HepG2 (cell line): Measurements from ENCODE around the gene C1QTNF9. TPM values are rescaled to one million over a fixed set of nuclear protein-coding genes. Genes with fewer than 3 reads are reported as not detected.

ENCODE experiments used
- ATAC-seq: fragments of 200-7000 bp; cut with Tn5 transposase; 3 replicates; pipeline ENCODE4 v1.9.1; 2020; ENCODE audit warnings: mild to moderate bottlenecking, moderate library complexity
- BruUV-seq: library from RNA; stranded (reverse); fragments of 400-500 nt; replicated peaks from 2 replicates; lab custom pipeline; 2021; lab: Mats Ljungman, UMichigan
- CTCF ChIA-PET: fragments of 300-600 bp; formaldehyde crosslinking; extraction: SDS; loops from one replicate; lab custom pipeline; 2021; ENCODE audit warnings: low total read pairs, inconsistent platforms, low intra/inter-chr PET ratio; lab: Yijun Ruan, JAX
- POLR2A ChIA-PET: fragments of 350-600 bp; sonication (Branson Sonifier 250); formaldehyde crosslinking; loops from one replicate; lab custom pipeline; 2020; ENCODE audit warnings: antibody characterized with exemption, inconsistent platforms; lab: Yijun Ruan, JAX
- DNase-seq: peaks from one replicate; pipeline ENCODE4 v3.0.0-alpha.2; 2015; ENCODE audit warnings: low spot score
- FAIRE-seq: peaks from 3 replicates; lab custom pipeline; 2011; peaks lifted over from hg19 to GRCh38; lab: Jason Lieb, UNC
- H2AFZ ChIP-seq: one replicate; pipeline ENCODE4 v1.6.1; 2011; ENCODE audit warnings: low read length, inconsistent platforms
- H3K27ac ChIP-seq: fragments of 300-600 bp; 3 replicates; pipeline ENCODE4 v1.8.0; 2011; ENCODE audit warnings: mixed run types, mild to moderate bottlenecking, mixed read lengths, low read length, inconsistent platforms; ENCODE audit not compliant: insufficient read depth; ENCODE audit errors: extremely low read length
- H3K27me3 ChIP-seq, 2 experiments: fragments of 200-600 bp in 1 of 2; 2 replicates in 1 of 2; 3 replicates in 1 of 2; pipeline versions ENCODE4 v1.6.0 to v1.8.0; 2011; ENCODE audit warnings: low read length in 2 of 2, mild to moderate bottlenecking in 2 of 2, moderate library complexity in 2 of 2, inconsistent platforms in 1 of 2; ENCODE audit not compliant: insufficient read depth in 2 of 2, control insufficient read depth in 1 of 2
- H3K36me3 ChIP-seq, 2 experiments: fragments of 200-600 bp in 1 of 2; replicated peaks in 1 of 2; 2 replicates in 1 of 2; 3 replicates in 1 of 2; pipeline versions ENCODE4 v1.5.1 to v1.8.0; 2011; ENCODE audit warnings: low read length in 2 of 2, inconsistent platforms in 1 of 2; ENCODE audit not compliant: insufficient read depth in 2 of 2, control insufficient read depth in 1 of 2
- H3K4me1 ChIP-seq: 2 replicates; pipeline ENCODE4 v1.5.1; 2012; ENCODE audit warnings: low read length, inconsistent platforms; ENCODE audit not compliant: insufficient read depth
- H3K4me2 ChIP-seq: 2 replicates; pipeline ENCODE4 v1.6.0; 2011; ENCODE audit warnings: low read depth, low read length, inconsistent platforms
- H3K4me3 ChIP-seq, 3 experiments: fragments of 200-600 bp in 1 of 3; sonication (generic), shearing (Covaris generic) in 1 of 3; replicated peaks in 1 of 3; 2 replicates each; pipeline ENCODE4 v1.5.1; 2011 to 2016; ENCODE audit warnings: low read length in 3 of 3, inconsistent platforms in 2 of 3, low read depth in 2 of 3, mild to moderate bottlenecking in 2 of 3, control low read depth in 1 of 3, mixed read lengths in 1 of 3; ENCODE audit not compliant: insufficient read depth in 1 of 3
- H3K79me2 ChIP-seq: one replicate; pipeline ENCODE4 v1.6.1; 2011; ENCODE audit warnings: low read length, inconsistent platforms; ENCODE audit not compliant: insufficient read depth
- H3K9ac ChIP-seq: 2 replicates; pipeline ENCODE4 v1.6.0; 2011; ENCODE audit warnings: mild to moderate bottlenecking, low read depth, low read length, inconsistent platforms; ENCODE audit not compliant: insufficient read depth
- H3K9me3 ChIP-seq: 2 replicates; pipeline ENCODE4 v1.5.1; 2012; ENCODE audit warnings: mild to moderate bottlenecking, low read length
- H4K20me1 ChIP-seq: 2 replicates; pipeline ENCODE4 v1.6.0; 2011; ENCODE audit warnings: inconsistent platforms, mild to moderate bottlenecking, low read length, moderate library complexity; ENCODE audit not compliant: insufficient read depth
- MXI1 ChIP-seq: IDR thresholded peaks from 3 replicates; pipeline ENCODE4 v1.6.1; 2012; ENCODE audit warnings: low read depth, low read length, inconsistent platforms, borderline replicate concordance
- NONO ChIP-seq, 2 experiments: fragments of 450-650 bp in 1 of 2; sonication (generic) in 1 of 2; formaldehyde crosslinking in 1 of 2; IDR thresholded peaks in 1 of 2; conservative IDR thresholded peaks in 1 of 2; 2 replicates each; pipeline versions ENCODE4 v1.6.1 to v1.8.0; 2017 to 2022; ENCODE audit warnings: mild to moderate bottlenecking in 1 of 2, missing genetic modification reagents in 1 of 2, moderate library complexity in 1 of 2
- NRL ChIP-seq: sonication (generic); formaldehyde crosslinking; IDR thresholded peaks from 2 replicates; pipeline ENCODE4 v1.5.0; 2020; ENCODE audit warnings: missing genetic modification reagents, mild to moderate bottlenecking, moderate library complexity, borderline replicate concordance
- REPIN1 ChIP-seq: sonication (generic); formaldehyde crosslinking; IDR thresholded peaks from 2 replicates; pipeline ENCODE4 v1.8.0; 2022; ENCODE audit warnings: missing genetic modification reagents, low read depth, mild to moderate bottlenecking, borderline replicate concordance
- SP140L ChIP-seq: sonication (generic); formaldehyde crosslinking; IDR thresholded peaks from 2 replicates; pipeline ENCODE4 v1.4.0; 2020; ENCODE audit warnings: missing genetic modification reagents, borderline replicate concordance
- ZFP1 ChIP-seq: IDR thresholded peaks from 2 replicates; pipeline ENCODE4 v1.6.1; 2016
- ZSCAN31 ChIP-seq: sonication (generic); formaldehyde crosslinking; IDR thresholded peaks from 2 replicates; pipeline ENCODE4 v1.5.0; 2020; ENCODE audit warnings: low read depth, mild to moderate bottlenecking, missing genetic modification reagents
- WGBS: methylation state at CpG from one replicate; pipeline ENCODE4 v1.1.6; 2017; ENCODE audit warnings: low lambda C conversion rate; 5-methylcytosine and 5-hydroxymethylcytosine counted together
- in situ Hi-C: cut with HindIII; loops from 2 replicates; pipeline ENCODE4 v1.10.0; 2017; ENCODE audit warnings: low pct_unique_long_range_greater_than_20kb; ENCODE audit not compliant: extremely low pct_ligation_motif_present
- intact Hi-C: fragments of 100-400 bp; cut with micrococcal nuclease; formaldehyde crosslinking; loops from one replicate; pipeline ENCODE4 v1.10.0; 2022; ENCODE audit not compliant: unreplicated experiment
- polyA plus RNA-seq, 8 experiments: library from polyadenylated mRNA; depleted of rRNA in 3 of 8; stranded (reverse) in 7 of 8; unstranded in 1 of 8; fragments of >200 nt; fragmentation: Illumina TruSeq in 4 of 8; extraction: Trizol in 4 of 8; gene quantifications; 2 replicates each; pipeline versions ENCODE4 v1.2.1 to v1.2.3, GENCODE V29; 2011 to 2016; ENCODE audit warnings: low read depth in 4 of 8, missing spikeins in 1 of 8, mixed read lengths in 1 of 8; ENCODE audit not compliant: insufficient read depth in 1 of 8
- total RNA-seq, 5 experiments: library from RNA; depleted of rRNA; stranded (reverse); fragments of >200 nt; fragmentation: Illumina TruSeq; extraction: Trizol; gene quantifications; 2 replicates each; pipeline ENCODE4 v1.2.3, GENCODE V29; 2016; ENCODE audit warnings: low read depth in 1 of 5
- TF ChIP-seq, protein P1 (sequence below): sonication (generic); formaldehyde crosslinking; IDR thresholded peaks from 2 replicates; pipeline ENCODE4 v1.4.0; 2020; ENCODE audit warnings: mild to moderate bottlenecking, missing genetic modification reagents
- TF ChIP-seq, protein P2 (sequence below): sonication (generic); formaldehyde crosslinking; IDR thresholded peaks from 2 replicates; pipeline ENCODE4 v1.4.0; 2020; ENCODE audit warnings: missing genetic modification reagents
- TF ChIP-seq, protein P3 (sequence below): sonication (generic); formaldehyde crosslinking; IDR thresholded peaks from 2 replicates; pipeline ENCODE4 v1.9.0; 2022; ENCODE audit warnings: missing genetic modification reagents, mild to moderate bottlenecking, borderline replicate concordance
- TF ChIP-seq, protein P4 (sequence below): sonication (generic); formaldehyde crosslinking; IDR thresholded peaks from 2 replicates; pipeline ENCODE4 v1.4.0; 2020; ENCODE audit warnings: missing genetic modification reagents
- TF ChIP-seq, protein P5 (sequence below): sonication (generic); formaldehyde crosslinking; IDR thresholded peaks from 2 replicates; pipeline ENCODE4 v1.4.0; 2020; ENCODE audit warnings: missing genetic modification reagents, mild to moderate bottlenecking, borderline replicate concordance

The C1QTNF9 gene
- total and polyA plus RNA-seq, 2 of the 13 experiments (the other 11 are each of a cell fraction or from before 2014, with no cell fraction given) = not detected

DNA sequence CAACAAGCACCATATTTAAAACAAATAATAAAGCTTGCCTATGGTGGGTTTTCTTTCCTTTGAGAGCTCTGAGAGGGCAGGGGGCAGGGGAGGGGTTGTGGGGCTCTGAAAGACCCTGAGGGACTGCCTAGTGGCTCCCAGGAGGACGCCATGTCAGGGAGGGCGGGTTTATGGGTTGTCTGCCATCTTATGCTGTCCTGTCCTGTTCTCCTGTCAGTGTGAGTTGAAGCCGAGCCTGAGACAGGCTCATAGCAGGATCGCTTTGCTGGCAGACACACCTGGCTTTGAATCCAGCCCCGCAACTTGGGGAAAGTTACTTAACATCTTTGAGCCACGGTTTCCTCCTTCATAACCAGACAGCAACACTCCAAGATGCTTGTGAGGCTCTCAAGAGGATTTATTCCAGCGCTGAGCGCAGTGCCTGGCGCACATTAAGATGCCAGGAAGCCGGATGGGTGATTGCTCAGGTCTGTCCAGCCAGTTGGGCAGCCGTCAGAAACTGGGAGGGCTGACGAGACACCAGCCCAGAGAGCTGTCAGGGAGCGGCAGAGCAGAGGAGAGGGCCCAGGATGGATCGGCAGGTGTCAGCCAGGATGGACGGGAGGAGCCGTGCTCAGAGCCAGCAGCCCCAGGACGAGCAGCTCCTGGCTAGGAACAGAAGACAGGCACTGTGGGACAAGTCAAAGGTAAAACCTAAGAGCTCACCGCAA, 36.8 kb upstream of the C1QTNF9 start:
- H4K20me1 ChIP-seq = peaks cover 3% of the 10 kb centered on the region; the same call in 1 of the 2 replicates
- WGBS = 95% methylated on average over 14 of the region's 18 CpGs
- H3K4me2 ChIP-seq = peak overlapping the region; percentile 88
- peak overlapping the region; percentile 55; the same call in 1 of the 2 replicates for H3K9ac ChIP-seq
- peak overlapping the region; percentile 58 to 69 (median 61) for H3K4me3 ChIP-seq
- DNase-seq (no peak), FAIRE-seq (no peak), ATAC-seq (peak; percentile 6; the same call in 2 of the 3 replicates)
- H3K4me1 ChIP-seq = peaks cover 34% of the 10 kb centered on the region
- no peaks in the 10 kb centered on the region for H3K9me3 ChIP-seq
- no TSS peak for BruUV-seq
- no peak overlapping the region for H2AFZ ChIP-seq
- POLR2A ChIA-PET = no interaction called here
- in situ Hi-C loops = no loop called here
- peaks cover 6% of the 10 kb centered on the region for H3K79me2 ChIP-seq
- peak overlapping the region; percentile 71 for H3K27ac ChIP-seq
- intact Hi-C loops = no loop called here
- CTCF ChIA-PET = no interaction called here
- H3K36me3 ChIP-seq = peaks cover 1 to 2% of the 10 kb centered on the region in 2 experiments; a peak in 1 of 5 replicates
- no peaks in the 10 kb centered on the region for H3K27me3 ChIP-seq
- 0 out of 3 replicates have a peak, but pooled peaks have one; percentile 4 for TF ChIP-seq MXI1
- TF ChIP-seq, protein P1, sequence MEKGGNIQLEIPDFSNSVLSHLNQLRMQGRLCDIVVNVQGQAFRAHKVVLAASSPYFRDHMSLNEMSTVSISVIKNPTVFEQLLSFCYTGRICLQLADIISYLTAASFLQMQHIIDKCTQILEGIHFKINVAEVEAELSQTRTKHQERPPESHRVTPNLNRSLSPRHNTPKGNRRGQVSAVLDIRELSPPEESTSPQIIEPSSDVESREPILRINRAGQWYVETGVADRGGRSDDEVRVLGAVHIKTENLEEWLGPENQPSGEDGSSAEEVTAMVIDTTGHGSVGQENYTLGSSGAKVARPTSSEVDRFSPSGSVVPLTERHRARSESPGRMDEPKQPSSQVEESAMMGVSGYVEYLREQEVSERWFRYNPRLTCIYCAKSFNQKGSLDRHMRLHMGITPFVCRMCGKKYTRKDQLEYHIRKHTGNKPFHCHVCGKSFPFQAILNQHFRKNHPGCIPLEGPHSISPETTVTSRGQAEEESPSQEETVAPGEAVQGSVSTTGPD = no peak
- TF ChIP-seq, protein P2, sequence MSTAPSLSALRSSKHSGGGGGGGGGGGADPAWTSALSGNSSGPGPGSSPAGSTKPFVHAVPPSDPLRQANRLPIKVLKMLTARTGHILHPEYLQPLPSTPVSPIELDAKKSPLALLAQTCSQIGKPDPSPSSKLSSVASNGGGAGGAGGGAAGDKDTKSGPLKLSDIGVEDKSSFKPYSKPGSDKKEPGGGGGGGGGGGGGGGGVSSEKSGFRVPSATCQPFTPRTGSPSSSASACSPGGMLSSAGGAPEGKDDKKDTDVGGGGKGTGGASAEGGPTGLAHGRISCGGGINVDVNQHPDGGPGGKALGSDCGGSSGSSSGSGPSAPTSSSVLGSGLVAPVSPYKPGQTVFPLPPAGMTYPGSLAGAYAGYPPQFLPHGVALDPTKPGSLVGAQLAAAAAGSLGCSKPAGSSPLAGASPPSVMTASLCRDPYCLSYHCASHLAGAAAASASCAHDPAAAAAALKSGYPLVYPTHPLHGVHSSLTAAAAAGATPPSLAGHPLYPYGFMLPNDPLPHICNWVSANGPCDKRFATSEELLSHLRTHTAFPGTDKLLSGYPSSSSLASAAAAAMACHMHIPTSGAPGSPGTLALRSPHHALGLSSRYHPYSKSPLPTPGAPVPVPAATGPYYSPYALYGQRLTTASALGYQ = no peak
- TF ChIP-seq NRL = 0 out of 2 replicates have a peak, but pooled peaks have one; percentile 41
- TF ChIP-seq, protein P3, sequence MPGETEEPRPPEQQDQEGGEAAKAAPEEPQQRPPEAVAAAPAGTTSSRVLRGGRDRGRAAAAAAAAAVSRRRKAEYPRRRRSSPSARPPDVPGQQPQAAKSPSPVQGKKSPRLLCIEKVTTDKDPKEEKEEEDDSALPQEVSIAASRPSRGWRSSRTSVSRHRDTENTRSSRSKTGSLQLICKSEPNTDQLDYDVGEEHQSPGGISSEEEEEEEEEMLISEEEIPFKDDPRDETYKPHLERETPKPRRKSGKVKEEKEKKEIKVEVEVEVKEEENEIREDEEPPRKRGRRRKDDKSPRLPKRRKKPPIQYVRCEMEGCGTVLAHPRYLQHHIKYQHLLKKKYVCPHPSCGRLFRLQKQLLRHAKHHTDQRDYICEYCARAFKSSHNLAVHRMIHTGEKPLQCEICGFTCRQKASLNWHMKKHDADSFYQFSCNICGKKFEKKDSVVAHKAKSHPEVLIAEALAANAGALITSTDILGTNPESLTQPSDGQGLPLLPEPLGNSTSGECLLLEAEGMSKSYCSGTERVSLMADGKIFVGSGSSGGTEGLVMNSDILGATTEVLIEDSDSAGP (CRISPR knock-in tag) = 0 out of 2 replicates have a peak, but pooled peaks have one; percentile 17
- no peak for TF ChIP-seq NONO (IDR thresholded peaks at IDR 0.05)
- TF ChIP-seq NONO (CRISPR knock-in tag; conservative IDR thresholded peaks at IDR 0.05) = 0 out of 2 replicates have a peak, but pooled peaks have one; percentile 12
- TF ChIP-seq REPIN1 (CRISPR knock-in tag) = no peak
- TF ChIP-seq SP140L = no peak
- TF ChIP-seq ZSCAN31 (CRISPR knock-in tag) = no peak
- TF ChIP-seq, protein P4, sequence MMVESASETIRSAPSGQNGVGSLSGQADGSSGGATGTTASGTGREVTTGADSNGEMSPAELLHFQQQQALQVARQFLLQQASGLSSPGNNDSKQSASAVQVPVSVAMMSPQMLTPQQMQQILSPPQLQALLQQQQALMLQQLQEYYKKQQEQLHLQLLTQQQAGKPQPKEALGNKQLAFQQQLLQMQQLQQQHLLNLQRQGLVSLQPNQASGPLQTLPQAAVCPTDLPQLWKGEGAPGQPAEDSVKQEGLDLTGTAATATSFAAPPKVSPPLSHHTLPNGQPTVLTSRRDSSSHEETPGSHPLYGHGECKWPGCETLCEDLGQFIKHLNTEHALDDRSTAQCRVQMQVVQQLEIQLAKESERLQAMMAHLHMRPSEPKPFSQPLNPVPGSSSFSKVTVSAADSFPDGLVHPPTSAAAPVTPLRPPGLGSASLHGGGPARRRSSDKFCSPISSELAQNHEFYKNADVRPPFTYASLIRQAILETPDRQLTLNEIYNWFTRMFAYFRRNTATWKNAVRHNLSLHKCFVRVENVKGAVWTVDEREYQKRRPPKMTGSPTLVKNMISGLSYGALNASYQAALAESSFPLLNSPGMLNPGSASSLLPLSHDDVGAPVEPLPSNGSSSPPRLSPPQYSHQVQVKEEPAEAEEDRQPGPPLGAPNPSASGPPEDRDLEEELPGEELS (CRISPR knock-in tag) = no peak
- no peak for TF ChIP-seq ZFP1 (CRISPR knock-in tag)
- TF ChIP-seq, protein P5, sequence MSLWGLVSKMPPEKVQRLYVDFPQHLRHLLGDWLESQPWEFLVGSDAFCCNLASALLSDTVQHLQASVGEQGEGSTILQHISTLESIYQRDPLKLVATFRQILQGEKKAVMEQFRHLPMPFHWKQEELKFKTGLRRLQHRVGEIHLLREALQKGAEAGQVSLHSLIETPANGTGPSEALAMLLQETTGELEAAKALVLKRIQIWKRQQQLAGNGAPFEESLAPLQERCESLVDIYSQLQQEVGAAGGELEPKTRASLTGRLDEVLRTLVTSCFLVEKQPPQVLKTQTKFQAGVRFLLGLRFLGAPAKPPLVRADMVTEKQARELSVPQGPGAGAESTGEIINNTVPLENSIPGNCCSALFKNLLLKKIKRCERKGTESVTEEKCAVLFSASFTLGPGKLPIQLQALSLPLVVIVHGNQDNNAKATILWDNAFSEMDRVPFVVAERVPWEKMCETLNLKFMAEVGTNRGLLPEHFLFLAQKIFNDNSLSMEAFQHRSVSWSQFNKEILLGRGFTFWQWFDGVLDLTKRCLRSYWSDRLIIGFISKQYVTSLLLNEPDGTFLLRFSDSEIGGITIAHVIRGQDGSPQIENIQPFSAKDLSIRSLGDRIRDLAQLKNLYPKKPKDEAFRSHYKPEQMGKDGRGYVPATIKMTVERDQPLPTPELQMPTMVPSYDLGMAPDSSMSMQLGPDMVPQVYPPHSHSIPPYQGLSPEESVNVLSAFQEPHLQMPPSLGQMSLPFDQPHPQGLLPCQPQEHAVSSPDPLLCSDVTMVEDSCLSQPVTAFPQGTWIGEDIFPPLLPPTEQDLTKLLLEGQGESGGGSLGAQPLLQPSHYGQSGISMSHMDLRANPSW = no peak
